COLO668 (cell line): ENCODE results near the gene SECTM1.

Source experiments
- DNase-seq: peaks from one replicate; lab custom pipeline; 2025; ENCODE audit not compliant: unreplicated experiment; lab: John Stamatoyannopoulos, UW

Gene SECTM1

DNA sequence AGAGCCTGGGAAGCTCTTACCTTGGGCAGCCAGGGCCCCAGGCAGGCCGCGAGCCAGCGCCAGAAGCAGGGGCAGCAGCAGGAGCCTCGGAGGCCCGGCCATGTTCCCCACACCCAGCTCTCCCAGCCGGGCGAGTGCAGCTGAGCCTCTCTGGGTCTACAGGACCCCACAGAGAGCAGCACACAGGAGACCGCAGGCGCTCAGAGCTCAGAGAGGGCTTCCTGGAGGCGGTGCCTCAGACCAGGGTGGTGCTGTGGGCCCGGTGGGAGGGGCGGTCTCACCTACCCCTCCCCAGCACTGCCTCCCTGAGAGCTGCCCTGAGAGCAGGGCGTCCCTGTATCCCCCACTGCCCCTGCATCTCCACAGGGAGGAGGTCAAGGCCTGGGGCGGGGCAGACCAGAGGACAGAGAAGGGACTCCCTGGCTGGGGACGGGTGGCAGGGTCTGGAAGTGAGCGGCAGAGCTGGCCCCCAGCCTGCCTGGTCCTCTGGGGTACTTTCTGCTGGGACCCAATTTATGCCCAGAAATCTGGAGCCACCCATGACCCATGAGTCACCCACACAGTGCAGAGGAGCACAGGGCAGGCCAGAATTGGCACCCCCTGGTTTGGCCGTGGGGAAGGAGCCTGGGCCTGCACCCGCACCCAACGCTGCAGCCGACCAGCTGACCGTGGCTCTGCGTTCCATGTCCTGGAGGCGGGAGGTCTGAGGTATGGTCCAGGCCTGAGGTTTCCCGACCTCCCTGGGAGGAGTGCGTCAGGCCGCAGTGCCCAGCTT, 16.0 kb downstream of the SECTM1 start, which contains the start of gene CD7:
TSS of gene CD7 (minus strand) at position 215 of the 775 bp plus-strand sequence. CDS start at position 102, 113 bp downstream.
- no peak for DNase-seq

DNA sequence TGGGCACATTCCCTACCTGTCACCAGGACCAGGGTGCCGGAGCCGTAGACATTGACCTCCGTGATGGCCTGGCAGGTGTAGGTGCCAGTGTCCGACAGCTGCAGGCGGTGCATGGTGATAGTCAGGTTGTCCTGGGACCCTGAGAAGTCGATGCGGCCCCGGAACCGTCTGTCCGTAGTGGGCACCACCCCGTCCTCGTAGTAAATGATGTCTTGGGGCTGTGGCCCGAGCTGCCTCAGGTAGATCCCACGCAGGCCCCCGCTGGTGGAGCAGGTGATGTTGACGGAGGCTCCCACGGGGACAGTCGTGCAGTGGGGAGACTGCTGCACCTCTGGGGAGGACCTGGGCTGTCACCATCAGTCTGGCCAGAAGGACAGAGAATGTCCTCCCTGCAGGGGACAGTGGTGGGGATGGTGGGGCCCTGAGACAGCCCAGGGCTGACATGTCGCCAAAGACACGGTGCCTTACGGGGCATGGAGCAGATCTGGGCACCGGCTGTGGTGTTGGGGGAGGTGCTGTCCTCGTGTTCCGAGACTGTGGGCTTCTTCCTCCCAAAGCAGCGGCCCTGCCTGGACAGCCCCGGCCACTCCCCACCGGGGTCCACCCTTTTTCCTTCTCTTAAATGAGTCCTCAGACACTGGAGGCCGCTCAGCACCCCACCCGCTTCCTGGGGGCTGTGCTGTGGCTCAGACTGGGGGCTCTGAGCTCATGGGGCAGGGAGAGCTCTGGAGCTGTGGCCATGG, 16.7 kb downstream of the SECTM1 start:
- no peak for DNase-seq

DNA sequence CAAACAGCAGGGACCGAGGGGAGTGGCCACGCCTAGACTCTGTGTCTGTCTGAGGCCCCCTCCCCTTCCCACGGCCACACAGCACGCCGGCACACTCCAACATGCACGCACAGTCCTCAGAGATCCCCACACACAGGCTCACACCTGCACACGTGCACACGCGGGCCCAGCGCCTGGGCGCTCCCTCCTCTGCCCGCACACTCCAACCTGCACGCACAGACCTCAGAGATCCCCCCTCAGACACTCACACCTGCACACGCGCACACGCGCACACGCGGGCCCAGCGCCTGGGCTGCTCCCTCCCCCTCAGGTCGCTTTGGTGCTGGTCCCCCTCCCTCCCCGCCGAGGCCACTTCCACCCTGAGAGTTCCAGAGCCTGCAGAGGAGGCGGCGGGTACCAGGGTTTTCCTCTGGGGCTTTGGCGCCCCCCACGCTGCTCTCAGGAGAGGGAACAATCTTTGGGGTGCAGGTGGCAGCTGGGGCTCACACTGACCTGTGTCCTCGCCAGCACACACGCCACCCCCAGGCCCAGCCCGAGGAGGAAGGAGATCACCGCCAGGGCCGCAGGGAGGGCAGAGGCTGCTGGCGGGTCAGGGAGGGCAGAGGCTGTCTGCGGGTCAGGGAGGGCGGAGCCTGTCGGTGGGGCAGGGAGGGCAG, 17.7 kb downstream of the SECTM1 start:
- DNase-seq: no peak

GRCh38 chr17:82314727-82315605, 18.6 kb downstream of the SECTM1 start:
- no peak for DNase-seq

- DNase-seq: no peak
Observed at GRCh38 chr17:82314012-82314726, 19.4 kb downstream of the SECTM1 start.

DNA sequence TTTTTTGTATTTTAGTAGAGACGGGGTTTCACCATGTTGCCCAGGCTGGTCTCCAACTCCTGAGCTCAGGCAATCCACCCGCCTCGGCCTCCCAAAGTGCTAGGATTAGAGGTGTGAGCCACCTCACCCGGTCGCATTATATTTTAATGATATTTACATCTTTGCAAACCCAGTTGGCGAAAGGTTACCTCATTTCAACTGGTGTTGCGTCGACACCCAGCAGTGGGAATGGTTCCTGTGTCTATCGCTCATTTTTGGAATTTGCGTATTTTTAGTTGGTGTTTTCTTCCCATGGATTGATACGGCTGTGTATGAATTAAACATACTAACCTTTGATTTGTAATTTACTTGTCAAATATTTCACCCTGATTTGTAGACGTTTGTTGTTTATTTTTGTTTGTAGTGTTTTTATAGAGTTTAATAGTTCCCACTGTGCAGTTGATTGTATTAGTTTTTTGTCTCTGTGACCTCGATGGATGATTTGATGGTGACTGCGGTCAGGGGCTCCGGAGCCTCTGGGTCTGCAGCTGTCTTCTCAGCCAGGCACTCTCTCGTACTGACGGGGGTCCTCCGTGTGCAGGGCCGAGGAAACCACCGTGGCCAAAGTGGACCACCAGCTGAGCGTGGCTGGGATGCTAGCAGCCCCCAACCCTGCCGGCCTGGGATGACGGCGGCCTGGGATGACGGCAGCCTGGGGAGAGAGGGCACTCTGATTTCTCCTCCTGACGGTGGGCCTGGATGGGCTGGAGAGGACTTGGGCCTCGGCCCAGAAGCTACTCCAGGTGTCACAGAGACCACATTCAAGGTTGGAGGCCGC, 20.2 kb downstream of the SECTM1 start:
- DNase-seq: no peak

DNA sequence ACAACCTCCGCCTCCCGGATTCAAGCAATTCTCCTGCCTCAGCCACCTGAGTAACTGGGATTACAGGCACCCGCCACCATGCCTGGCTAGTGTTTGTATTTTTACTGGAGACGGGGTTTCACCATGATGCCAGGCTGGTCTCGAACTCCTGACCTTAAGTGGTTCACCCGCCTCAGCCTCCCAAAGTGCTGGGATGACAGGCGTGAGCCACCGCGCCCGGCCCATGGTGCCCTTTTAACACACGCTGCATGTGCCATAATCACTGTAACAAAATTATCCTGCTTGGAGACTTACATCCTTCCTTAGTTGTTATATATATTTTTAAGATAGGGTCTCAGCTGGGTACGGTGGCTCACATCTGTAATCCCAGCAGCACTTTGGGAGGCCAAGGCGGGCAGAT, 21.6 kb downstream of the SECTM1 start:
- DNase-seq: no peak

DNA sequence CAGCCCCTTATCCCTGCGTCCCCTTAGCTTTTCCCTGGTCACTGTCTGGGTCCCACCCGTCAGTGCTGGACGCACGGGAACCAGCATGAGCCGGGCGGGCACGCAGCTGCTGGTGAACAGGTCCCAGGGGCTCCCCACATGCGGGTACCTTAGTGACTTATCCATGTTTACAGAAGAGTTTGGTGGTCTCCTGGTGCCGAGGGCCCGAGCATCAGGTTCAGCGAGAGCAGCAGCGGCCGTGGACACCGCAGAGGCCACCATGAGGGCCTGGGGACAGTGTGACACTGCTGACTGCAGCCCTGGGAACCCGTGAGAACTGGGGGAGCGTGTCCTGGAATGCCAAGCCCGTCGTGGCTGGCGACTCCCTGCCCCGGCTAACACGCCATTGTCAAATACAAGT, 22.7 kb downstream of the SECTM1 start:
- DNase-seq: no peak

- no peak for DNase-seq
Observed at GRCh38 chr17:82309656-82310570, 23.7 kb downstream of the SECTM1 start.

DNA sequence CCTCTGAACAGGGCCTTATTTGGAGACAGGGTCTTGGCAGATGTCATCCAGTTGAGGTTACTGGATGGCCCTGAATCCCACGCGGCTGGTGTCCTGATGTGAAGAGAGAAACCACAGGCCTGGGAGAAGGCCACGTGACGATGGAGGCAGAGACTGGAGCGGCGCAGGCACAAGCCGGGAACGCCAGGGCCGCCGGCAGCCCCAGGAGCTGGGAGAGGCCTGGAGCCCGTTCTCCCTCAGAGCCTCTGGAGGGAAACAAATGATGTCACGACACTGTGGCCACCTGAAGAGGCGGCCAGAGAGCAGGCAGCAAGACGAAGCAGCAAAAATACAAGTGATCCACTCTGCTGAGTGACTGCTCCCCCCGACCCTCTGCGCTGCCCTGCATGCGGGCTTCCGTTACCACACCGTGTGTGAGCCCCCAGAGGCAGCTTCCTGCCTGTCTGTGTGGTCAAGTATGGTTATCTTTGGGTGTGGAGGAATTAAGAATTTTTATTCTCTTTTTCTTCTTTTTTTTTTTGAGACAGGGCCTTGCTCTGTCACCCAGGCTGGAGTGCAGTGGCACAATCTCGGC, 27.8 kb downstream of the SECTM1 start:
- DNase-seq: no peak

DNA sequence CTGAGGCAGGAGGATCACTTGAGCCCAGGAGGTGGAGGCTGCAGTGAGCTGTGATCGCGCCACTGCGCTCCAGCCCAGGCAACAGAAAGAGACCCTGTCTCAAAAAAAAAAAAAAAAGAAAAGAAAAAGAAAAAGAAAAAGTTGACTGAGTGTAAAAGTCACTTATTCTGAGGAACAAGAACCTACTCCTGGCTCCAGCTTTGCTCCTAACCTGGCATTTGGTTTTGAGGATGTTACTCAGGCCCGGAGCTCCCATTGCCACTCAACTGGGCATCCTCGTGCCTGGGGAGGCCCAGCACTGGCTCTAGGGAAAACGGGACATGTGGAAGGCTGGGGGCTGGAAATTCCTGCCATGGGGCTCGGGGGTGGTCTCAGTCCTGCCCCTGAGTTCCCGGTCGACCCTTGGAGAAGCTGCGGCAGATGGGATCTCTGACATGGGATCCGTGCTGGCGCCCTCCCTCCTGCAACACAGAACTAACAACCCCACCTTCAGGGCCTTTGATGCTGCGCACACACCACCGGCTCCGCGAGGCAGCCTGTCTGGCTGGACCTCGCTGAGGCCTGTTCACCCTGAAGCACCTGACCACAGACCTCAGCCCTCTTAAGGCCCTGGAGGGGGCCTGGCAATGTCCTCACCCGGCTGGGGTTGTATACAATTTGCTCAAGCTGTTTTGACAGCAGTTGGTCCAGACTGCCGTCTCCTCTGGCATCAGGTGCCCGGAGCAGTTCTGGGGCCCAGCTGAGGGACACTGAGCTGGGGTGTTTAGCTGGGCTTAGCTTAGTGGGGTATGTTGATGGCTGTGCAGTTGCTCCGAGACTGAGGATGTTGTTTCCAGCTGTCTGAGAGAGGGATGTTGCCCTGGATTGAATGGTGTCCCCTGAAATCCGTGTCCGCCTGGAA, 28.5 kb downstream of the SECTM1 start:
- no peak for DNase-seq

GRCh38 chr17:82303944-82304808, 29.4 kb downstream of the SECTM1 start:
- no peak for DNase-seq

- no peak for DNase-seq
Observed at GRCh38 chr17:82302991-82303943, 30.3 kb downstream of the SECTM1 start.

DNA sequence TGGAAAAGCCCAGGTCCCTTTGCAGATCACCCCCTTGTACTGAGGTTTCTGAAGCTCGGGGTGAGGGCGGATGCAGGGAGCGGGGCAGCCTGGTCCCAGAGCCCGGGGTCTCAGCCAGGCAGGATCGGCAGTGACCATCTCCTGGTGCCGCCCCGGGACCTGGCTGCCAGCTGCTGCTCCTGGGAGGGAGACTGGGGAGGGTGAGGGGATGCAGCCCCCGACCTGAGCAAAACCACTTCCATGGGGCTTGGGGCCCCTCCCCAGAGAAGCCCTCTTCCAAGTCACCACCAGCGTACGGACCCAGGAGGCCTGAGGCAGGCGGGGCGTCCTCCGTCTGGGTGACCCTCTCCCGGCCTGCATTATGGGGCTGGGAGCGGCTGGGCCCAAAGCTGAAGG, 31.0 kb downstream of the SECTM1 start:
- no peak for DNase-seq
